MM.1S (cell line): ENCODE data around the gene UBD.

Experiments used
- DNase-seq: peaks from one replicate; pipeline ENCODE4 v3.0.0-alpha.2; 2015
- H2AFZ ChIP-seq: fragments of 300-600 bp; sonication (generic); 2 replicates; pipeline ENCODE4 v1.6.0; 2016; ENCODE audit warnings: antibody characterized with exemption, low read length
- H3F3A ChIP-seq: fragments of 300-600 bp; sonication (generic); 2 replicates; pipeline ENCODE4 v1.6.1; 2016; ENCODE audit warnings: mild to moderate bottlenecking, antibody characterized with exemption, low read length, moderate library complexity, mixed read lengths; ENCODE audit not compliant: insufficient read depth
- H3K27ac ChIP-seq: fragments of 300-600 bp; sonication (generic); 2 replicates; pipeline ENCODE4 v1.5.1; 2016; ENCODE audit warnings: mild to moderate bottlenecking, low read length
- H3K27me3 ChIP-seq: fragments of 300-600 bp; sonication (generic); replicated peaks from 2 replicates; pipeline ENCODE4 v1.6.0; 2016; ENCODE audit warnings: low read length; ENCODE audit not compliant: insufficient read depth
- H3K36me3 ChIP-seq: fragments of 300-600 bp; sonication (generic); replicated peaks from 2 replicates; pipeline ENCODE4 v1.6.1; 2016; ENCODE audit warnings: mild to moderate bottlenecking, low read length, mixed read lengths; ENCODE audit not compliant: insufficient read depth
- H3K4me1 ChIP-seq: fragments of 300-600 bp; sonication (generic); 2 replicates; pipeline ENCODE4 v1.6.1; 2016; ENCODE audit warnings: low read length, mixed read lengths
- H3K4me2 ChIP-seq: fragments of 300-600 bp; sonication (generic); 2 replicates; pipeline ENCODE4 v1.6.0; 2016; ENCODE audit warnings: low read depth, low read length
- H3K4me3 ChIP-seq: fragments of 300-600 bp; sonication (generic); 2 replicates; pipeline ENCODE4 v1.5.1; 2016; ENCODE audit warnings: low read length, mixed read lengths
- H3K79me2 ChIP-seq: fragments of 300-600 bp; sonication (generic); 2 replicates; pipeline ENCODE4 v1.6.1; 2016; ENCODE audit warnings: mixed run types, low read length, mixed read lengths
- H3K9ac ChIP-seq: fragments of 300-600 bp; sonication (generic); 2 replicates; pipeline ENCODE4 v1.6.1; 2016; ENCODE audit warnings: low read length, mixed read lengths
- H3K9me2 ChIP-seq: fragments of 300-600 bp; sonication (generic); replicated peaks from 2 replicates; pipeline ENCODE4 v1.6.1; 2016; ENCODE audit warnings: mild to moderate bottlenecking, low read length, mixed read lengths; ENCODE audit not compliant: insufficient read depth
- H3K9me3 ChIP-seq: fragments of 300-600 bp; sonication (generic); replicated peaks from 2 replicates; pipeline ENCODE4 v1.6.1; 2016; ENCODE audit warnings: mild to moderate bottlenecking, low read length, mixed read lengths; ENCODE audit not compliant: insufficient read depth
- H4K20me1 ChIP-seq: fragments of 300-600 bp; sonication (generic); 2 replicates; pipeline ENCODE4 v1.6.1; 2016; ENCODE audit warnings: mild to moderate bottlenecking, low read length, moderate library complexity, mixed read lengths; ENCODE audit not compliant: insufficient read depth
- CTCF ChIP-seq: fragments of 300-600 bp; sonication (generic); IDR thresholded peaks from 2 replicates; pipeline ENCODE4 v1.5.1; 2016; ENCODE audit warnings: antibody characterized with exemption, low read length, mixed read lengths
- EZH2 ChIP-seq: fragments of 300-600 bp; sonication (generic); optimal IDR thresholded peaks from 2 replicates; pipeline ENCODE3; 2017; ENCODE audit warnings: low read depth, mild to moderate bottlenecking, antibody characterized with exemption, low read length, mixed read lengths
- EZH2phosphoT487 ChIP-seq: fragments of 300-600 bp; sonication (generic); IDR thresholded peaks from 2 replicates; pipeline ENCODE4 v1.6.1; 2018; ENCODE audit warnings: antibody characterized with exemption, low read length

The UBD gene

GRCh38 chr6:29519291-29520010, 40.1 kb downstream of the UBD start:
- H3K79me2 ChIP-seq = no peaks in the 10 kb centered on the region
- no peak overlapping the region for H3K9ac ChIP-seq
- H3K4me2 ChIP-seq = no peak overlapping the region
- no peaks in the 10 kb centered on the region for H3K9me2 ChIP-seq
- no peak overlapping the region for H2AFZ ChIP-seq
- H3F3A ChIP-seq = no peaks in the 10 kb centered on the region
- no peaks in the 10 kb centered on the region for H3K36me3 ChIP-seq
- H3K27me3 ChIP-seq = no peaks in the 10 kb centered on the region
- no peaks in the 10 kb centered on the region for H3K4me1 ChIP-seq
- no peak for DNase-seq
- TF ChIP-seq EZH2 (no peak), CTCF (no peak)
- no peak overlapping the region for H3K27ac ChIP-seq
- no peak overlapping the region for H3K4me3 ChIP-seq
- no peaks in the 10 kb centered on the region for H4K20me1 ChIP-seq
- no peaks in the 10 kb centered on the region for H3K9me3 ChIP-seq

- Histone ChIP-seq H3K27me3 (no peaks in the 10 kb centered on the region), H3F3A (no peaks in the 10 kb centered on the region), H3K9me3 (no peaks in the 10 kb centered on the region), H3K36me3 (no peaks in the 10 kb centered on the region), H3K9me2 (no peaks in the 10 kb centered on the region), H3K9ac (no peak overlapping the region), H2AFZ (no peak overlapping the region), H3K79me2 (no peaks in the 10 kb centered on the region), H3K27ac (no peak overlapping the region), H3K4me3 (no peak overlapping the region), H3K4me1 (no peaks in the 10 kb centered on the region), H4K20me1 (no peaks in the 10 kb centered on the region), H3K4me2 (no peak overlapping the region)
- TF ChIP-seq EZH2 (no peak), CTCF (no peak), EZH2phosphoT487 (no peak)
- no peak for DNase-seq
These were observed 41.6 kb downstream of the UBD start for GRCh38 chr6:29517728-29518440.

- no peak overlapping the region for H2AFZ ChIP-seq
- H3K9me2 ChIP-seq = no peaks in the 10 kb centered on the region
- no peak overlapping the region for H3K9ac ChIP-seq
- no peak overlapping the region for H3K27ac ChIP-seq
- no peaks in the 10 kb centered on the region for H3F3A ChIP-seq
- H3K9me3 ChIP-seq = no peaks in the 10 kb centered on the region
- H4K20me1 ChIP-seq = no peaks in the 10 kb centered on the region
- H3K27me3 ChIP-seq = no peaks in the 10 kb centered on the region
- TF ChIP-seq EZH2phosphoT487 (no peak), CTCF (no peak), EZH2 (no peak)
- no peak overlapping the region for H3K4me2 ChIP-seq
- no peaks in the 10 kb centered on the region for H3K4me1 ChIP-seq
- H3K4me3 ChIP-seq = no peak overlapping the region
- DNase-seq = no peak
- no peaks in the 10 kb centered on the region for H3K36me3 ChIP-seq
- H3K79me2 ChIP-seq = no peaks in the 10 kb centered on the region
These were observed 42.3 kb downstream of the UBD start for GRCh38 chr6:29517245-29517644.
